GM21717 (cell line): ENCODE measurements around the gene CELF4.

Source experiments
- ATAC-seq: cut with Tn5 transposase; IDR thresholded peaks from one replicate; pipeline ENCODE4 v1.9.1; 2021; ENCODE audit warnings: mild to moderate bottlenecking, moderate library complexity; ENCODE audit not compliant: unreplicated experiment

Gene CELF4

DNA sequence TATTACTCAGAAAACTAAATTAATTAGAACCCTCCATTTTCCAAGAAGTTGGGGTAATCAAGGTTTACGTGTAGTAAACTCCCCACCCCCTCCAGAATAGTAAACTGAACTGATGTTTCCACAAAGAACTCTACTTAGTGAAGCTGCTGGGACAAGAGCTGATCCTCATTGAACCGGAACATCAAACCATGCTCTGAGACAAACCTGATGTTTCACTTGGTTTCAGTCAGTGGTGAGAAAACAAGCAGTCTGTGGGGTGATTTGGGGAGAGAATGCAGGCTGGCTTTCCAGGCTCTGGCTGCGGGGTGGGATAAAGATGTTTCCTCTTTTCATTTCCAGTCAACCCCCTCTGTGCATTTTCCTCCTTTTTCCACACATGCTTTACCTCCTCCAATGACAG lies 38.2 kb downstream of the CELF4 start:
- no peak for ATAC-seq

DNA sequence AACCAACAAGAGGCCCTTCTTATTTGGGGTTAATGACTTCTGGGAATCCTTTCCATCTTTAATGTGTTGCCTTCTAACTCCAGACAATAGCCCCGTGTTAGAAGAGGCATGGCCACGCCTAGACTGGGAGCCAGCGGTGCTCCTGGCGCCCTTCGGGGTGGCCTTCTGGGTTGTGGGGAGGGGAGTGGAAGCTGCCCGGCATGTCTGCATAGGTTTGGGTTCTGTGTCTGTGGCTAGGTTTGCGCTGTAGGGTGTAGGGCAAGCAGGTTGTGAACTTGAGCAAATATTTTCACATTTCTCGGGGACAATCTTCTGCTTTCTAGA lies 40.4 kb downstream of the CELF4 start:
- no peak for ATAC-seq

DNA sequence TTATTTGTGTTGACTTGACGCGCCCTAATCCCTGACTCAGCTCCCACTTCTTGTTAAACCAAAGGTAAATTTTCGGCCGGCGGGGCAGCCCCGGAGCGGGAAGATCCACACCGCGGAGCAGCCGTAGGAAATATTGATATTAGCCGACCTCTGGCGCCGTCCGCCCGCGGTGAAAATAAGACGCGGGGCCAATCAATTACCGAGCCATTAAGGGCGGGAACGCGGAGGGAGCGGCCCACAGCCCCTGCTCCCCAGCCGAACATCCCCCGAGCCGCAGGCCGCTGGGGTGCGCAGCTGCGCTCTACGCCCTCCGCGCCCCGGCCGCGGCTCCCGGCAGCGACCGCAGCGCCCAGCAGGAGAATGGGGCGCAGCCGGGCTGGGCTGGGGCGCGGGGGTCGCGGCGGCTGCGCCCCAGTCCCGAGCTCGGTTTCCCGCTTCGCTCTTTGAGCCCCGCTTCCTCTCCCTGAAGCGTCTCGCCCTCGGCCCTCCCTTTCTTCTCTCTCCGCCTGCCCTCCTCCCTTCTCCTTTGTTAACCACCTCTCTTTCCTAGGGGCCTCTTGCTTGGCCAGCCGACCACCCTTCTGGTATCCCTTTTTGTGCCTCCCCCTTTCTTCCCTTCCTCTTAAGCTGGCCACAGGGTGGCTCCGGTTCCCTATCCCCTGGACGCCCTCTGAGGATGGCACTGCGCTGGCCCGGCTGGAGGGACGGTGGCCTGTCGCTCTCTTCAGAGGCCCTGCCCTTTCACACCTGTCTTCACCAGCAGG lies 40.9 kb downstream of the CELF4 start:
- ATAC-seq, result no peak

DNA sequence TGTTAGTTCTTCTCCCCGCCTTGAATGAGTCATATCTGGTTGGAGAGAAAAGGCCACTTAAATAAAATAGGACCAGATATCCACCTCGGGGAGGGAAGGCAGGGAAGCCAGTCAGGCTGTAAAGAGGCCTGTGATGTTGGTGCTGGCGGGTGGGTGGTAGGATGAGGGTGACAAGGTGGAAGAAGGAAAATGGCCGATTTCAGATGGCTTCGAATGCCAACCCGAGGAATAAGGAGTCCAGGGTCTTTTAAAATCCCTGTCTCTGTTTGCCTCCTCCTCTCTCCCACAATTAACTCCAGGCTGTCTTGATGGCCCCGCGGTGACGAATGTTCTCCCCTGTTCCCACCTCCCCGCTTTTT lies 41.5 kb downstream of the CELF4 start:
- ATAC-seq, result no peak

DNA sequence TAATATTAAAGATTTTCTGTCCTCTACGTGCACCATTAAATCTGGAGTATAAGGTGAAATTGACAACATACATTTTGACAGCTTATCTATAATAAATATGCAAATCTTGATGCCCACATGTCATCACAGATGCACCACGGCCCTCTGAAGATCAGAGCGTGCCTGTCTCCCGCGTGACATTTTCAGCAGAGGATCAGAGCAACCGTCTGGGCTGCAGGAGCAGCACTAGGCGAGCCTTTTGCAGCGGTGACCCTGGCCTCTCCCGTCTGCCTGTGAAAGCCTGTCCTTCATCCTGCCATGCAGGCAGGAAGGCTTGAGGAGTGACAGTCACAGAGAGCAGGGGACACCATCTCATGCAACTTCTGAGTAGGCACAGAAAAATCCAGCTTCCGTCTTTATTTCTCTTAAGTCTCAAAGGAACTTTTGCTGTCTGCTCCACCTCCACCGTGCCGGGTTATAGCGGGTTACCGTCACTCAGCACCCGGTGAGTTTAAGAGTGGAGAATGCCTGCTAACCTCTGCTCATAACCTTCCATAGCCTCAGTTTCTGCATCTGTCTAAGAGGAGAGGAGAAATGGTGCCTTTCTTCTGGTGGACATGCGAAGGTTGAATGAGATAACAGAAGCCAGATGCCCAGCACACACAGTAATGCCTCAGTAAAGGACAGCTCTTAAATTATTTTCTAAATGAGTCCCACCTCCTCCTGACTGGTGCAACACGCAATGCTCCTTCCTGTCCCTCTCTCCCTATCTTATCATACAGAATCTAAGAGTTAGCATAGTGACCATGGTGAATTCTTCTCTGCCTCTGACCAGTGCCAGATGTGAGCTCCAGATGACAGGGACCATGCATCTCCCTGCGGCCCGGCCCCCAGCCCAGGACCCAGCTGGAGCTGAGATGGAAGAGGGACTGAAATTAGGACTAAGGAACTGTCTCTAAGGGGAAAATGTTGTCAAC lies 43.8 kb downstream of the CELF4 start:
- no peak for ATAC-seq

DNA sequence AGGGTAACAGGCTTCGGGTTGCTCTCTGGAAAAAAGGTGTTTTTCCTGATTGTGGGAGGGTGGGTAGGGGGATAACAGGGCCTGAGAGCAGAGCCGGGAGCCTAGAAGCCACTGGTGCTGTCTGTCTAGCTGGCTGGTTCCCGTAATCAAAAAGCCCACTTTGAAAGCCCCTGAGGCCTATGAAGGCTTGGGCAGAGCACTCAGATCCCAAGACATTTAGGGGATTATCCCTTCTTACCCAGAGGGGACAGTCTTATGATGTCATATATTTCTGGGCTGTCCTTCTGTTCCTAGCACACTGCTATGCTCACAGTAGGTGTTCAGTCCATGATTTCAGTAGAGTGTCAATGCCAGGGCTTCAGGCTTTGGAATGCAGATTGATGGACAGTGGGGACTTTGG lies 45.1 kb downstream of the CELF4 start:
- no peak for ATAC-seq

DNA sequence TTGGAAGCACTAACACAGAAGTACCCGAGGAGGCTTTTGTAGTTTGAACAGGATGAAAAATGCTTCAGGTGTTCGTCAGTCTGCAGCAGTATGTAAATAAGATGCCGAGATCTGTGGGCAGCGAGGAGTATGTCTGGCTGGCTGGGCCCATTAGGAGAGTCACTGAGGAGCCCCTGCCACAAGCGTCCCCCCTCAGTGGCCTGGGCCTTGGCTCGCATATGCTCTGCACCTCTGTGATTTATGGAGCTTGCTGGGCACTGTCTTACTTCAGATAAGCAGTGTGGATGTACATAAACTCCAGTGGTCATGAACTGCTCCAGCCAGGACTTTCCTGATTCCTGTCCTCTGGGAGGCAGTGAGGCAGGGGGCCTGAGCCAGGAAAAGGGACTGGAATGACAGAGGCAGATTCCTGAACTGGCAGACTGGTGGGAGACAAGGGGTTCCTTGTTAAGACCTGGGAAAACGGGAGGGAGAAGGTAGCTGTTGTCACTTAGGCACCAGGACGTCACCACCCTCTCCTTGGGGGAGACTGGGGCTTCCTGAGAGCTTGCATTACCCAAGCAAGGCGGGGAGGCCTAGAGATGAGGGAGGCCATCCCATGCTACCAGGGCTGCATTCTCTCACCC lies 46.0 kb downstream of the CELF4 start:
- no peak for ATAC-seq

DNA sequence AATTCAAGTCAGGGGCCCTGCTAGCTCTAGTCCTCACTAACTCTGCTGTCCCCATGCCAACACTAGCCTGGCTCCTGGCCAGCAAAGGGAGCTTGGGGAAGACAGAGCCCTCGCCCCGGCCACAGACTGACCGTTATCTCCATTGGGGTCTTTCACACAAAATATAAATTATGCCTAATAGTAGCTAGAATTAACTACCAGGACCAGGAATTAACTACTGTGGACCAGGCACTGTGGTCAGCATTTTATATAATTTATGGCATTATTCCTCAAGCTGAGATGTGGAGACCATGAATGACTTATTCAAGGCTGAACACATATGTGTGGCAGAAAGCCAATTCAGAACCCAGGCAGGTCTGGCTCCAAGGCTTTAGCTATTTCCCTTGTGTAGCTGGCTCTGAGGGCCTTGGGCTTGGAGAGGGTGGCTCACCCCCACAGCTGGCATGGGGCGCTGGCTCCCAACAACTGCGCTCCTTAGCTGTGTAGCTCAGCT lies 49.2 kb downstream of the CELF4 start:
- ATAC-seq, result no peak

DNA sequence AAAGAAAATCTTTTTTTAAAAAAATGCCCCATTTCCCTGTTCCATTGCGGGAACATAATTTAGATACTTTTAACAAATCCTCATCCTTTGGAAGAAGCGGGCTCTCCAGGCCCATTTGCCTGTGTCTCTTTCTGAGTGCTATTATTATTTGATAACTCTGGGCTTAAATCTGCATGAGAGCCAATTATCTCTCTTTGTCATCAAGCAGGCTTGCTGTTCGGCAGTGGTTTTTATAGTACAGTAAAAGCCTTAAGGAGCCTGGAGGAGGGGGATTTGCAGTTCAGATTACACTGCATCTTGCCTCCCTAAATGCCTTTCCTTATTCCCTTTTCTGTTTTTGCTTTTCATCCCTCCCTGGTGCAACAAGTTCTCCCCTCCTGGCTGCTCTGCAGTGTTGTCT lies 50.6 kb downstream of the CELF4 start:
- no peak for ATAC-seq

DNA sequence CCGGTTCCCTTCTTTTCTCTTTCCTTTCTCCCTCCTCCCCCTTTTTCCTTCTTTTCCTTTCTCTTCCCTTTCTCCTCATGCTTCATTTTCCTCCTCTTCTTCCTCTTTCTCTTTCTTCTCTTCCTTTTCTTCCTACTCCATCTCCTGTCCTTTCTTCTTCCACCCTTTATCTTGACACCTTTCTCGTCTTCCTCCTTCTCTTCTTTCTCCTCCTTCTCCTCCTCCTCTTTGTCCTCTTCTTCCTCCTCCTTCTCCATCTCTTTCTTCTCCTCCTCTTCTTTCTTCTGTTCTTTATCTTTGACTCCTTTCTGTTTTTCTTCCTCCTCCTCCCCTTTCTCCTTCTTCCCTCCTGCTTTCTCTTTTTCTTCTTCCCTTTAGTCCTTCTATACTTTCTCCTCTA lies 53.2 kb downstream of the CELF4 start:
- ATAC-seq, result no peak

DNA sequence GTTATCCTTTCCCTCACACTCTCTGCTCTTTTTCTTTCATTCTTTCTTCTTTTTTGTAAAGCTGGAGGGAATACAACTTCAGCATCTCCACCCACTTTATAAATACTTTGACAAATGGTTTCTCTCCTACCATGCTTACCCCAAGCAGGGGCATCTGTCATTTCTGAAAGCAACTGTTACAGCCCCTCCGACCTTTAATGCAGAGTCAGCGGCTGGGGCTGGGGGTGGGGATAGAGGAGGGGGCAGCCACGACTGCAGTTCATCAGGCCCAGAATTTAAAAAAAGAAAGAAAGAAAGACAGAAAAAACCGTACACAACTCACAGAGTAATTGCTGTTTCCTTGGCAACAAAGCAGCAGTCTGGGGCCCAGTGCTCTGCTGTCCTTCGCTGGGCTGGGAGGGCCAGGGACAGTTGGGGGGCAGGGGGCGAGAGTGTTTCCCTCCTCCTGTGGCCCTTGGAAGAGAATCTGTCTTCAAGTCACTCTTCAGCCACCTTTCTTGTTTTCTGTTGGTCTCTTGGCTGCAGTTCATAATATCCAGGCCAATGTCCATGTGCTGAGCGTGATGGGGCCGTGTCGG lies 53.8 kb downstream of the CELF4 start:
- no peak for ATAC-seq

DNA sequence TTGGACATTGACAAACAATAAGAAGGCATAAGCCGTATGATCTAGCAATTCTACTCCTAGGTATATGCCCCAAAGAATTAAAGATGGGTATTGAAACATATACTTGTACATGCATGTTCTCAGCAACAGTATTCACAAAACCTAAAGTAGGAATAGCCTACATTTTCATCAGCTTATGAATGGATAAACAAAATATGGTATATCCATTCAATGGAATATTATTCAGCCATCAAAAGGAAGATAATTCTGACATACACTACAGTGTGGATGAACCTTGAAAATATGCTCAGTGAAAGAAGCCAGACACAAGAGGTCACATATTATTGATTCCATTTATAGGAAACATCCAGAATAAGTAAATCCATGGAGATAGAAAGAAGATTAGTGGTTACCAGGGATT lies 56.0 kb downstream of the CELF4 start:
- no peak for ATAC-seq

DNA sequence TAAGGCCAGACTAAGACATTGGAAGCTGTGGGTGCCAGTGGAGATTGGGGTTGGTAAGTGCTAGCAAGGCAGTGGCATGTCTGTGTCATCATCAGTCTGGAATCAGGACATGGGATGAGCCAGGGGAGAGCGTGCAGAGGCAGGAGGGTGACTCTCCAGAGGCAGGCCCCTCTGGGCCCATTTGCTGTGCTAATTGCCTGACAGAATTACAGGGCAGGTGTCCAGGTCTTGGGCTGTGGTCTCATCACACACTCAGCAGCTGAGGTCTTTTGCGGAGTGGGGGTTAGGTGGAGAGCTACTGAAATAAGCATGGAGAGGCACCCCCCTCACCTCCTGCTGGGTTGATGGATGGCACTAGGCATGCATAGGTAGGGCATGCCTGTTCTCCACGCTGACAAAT lies 57.4 kb downstream of the CELF4 start:
- no peak for ATAC-seq

DNA sequence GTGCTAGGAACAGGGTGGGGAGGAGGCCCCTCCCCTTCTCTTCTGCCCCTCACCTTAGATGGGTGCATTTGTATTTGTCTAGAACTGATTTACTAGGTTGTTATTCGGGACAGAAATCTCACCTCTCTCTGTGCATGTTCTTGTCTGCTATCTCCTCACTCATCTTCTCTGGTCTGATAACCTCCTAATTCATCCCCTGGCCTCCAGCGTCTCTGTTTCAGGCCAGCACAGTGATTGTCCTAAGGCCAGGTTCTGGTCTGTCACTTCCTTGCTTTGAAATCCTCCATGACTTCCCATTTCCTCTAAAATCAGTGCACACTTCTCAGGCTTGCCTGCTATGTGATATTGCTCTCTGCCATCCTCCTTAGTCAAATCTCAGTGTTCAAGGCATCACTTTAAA lies 58.4 kb downstream of the CELF4 start:
- no peak for ATAC-seq

DNA sequence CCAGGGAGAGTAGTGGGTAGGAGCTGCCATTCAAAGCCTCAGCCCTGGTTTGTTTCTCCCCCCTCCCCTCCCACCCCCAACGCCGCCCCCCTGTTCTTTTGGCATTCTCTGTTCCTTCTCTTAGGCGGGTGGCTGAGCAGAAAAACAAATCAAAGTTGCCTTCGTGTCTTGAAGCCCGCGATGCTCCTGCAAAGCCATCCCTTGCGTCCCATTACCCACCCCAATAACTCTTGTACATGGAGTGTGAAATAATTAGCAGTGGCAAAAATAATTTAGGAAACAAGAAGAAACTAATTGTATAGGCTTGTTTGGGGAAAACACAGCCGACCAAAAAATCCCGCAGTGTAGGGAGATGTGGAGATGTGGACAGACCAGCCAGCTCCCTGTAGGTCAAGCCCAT lies 59.6 kb downstream of the CELF4 start:
- no peak for ATAC-seq

DNA sequence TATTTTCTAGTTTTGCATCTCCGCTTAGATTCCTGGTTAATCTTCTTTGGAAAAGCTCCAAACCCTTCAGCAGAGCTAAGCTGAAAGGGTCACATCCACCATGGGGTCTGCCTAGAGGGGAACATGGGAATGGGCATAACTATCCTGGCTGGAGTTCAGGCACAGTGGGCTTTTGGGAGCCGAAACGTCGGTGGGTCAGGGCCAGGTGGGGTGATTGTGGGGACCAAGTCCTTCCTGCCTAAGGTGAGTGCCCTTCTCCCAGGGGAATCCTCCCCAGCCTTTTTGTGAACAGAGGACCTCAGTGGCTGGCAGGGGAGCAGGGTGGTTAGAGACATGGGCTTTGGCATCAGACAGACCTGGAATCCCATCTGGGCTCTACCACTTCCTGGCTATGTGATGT lies 60.3 kb downstream of the CELF4 start:
- ATAC-seq, result no peak

DNA sequence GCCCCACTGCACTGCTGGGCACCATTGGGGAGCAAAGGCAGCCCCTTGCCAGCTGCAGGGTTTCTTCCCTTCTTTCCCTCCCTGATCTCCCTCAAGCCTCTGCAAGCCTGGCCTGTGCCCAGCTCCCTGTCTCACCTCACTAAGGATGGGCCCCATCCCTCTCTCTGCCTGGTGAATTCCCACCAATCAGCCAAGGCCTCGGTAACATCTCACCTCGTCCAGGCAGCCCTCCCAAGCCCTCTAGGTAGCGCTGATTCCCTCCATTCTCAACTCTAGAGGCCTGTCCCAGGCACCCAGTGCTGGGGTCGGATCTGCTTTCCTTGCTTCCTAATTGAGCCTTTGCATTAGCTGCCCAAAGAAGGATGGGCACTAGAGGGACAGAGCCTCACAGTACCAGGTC lies 63.0 kb downstream of the CELF4 start:
- ATAC-seq, result no peak

DNA sequence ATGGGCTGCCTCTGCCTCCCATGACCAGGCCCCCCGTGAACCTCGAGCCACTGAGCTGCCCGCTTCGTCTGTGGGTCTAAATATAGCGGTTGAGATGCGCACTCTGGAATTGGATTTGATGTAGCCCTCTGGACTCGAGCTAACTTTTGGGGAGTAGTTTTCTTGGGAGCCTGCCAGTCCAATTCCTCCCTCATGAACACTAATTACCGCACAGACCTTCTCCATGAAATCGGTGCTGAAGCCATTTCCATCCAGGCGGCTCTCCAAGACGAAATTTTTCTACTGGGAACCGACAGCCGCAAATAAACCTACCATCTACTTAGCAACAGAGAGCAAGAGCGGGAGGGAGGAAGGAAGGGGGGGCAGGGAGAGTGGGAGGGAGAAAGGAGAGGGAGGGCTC lies 63.6 kb downstream of the CELF4 start:
- no peak for ATAC-seq

DNA sequence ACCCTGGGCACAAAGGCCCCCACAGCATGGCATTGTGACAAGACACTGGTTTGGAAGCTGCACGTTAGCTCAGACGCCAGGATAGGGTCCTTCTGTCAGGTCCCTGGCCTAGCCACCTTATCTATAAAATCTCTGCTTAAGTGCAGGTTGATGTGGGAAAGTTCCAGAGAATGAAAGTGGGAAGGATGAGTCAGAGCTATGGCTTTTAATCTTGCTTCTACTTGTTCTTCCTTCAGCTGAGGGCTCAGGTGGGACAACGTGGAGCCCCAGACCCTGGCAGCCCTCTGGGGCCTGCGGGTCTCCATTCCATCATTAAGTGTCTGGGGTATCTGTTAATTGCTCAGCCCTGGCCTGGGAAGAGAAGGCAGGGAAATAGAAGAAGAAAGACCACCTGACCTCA lies 64.5 kb downstream of the CELF4 start:
- ATAC-seq, result no peak

DNA sequence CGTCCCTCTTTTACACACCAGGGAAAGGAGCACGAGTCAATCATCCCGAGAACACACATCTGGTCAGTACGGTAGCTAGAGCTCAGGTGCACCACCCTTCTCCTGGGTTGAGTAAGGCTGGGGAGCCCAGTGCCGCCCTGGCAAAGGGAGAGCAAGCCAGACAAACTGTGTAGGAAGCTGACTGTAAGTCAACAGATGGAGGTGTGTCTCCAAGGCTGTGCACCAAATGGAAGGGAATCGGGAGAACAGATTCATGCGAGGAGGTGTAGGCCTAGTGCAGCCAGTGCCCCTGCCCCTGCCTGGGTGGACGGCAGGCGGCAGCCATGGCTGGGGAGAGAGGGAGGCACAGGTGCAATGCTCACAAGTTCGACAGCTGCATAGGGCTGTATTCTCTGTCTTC lies 65.7 kb downstream of the CELF4 start:
- no peak for ATAC-seq

DNA sequence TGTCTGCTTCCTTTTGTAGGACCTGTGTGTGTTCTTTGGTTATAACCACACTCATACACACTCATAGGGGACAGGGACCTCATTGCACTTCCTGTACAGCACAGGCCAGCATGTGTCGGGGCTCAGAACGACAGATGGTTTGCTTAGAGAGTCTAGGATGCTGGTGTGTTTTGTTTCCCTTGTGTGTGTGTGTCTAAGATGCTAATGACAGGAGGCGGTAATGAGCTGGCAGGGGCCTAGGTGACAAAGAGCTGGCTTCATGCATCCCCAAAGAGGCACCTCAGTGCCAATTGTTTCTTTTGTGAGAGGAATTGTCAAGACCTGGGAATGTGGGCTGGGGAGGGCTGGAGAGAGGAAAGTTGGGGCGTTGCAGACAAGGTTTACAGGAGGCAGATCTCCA lies 66.6 kb downstream of the CELF4 start:
- ATAC-seq, result no peak
